ENCODE results near the gene F11R. TPM values are rescaled to one million over a fixed set of nuclear protein-coding genes. Genes with fewer than 3 reads are reported as not detected.

F11R gene
- total and polyA plus RNA-seq, 8 donors: 76.9 to 164 (median 100) TPM

DNA sequence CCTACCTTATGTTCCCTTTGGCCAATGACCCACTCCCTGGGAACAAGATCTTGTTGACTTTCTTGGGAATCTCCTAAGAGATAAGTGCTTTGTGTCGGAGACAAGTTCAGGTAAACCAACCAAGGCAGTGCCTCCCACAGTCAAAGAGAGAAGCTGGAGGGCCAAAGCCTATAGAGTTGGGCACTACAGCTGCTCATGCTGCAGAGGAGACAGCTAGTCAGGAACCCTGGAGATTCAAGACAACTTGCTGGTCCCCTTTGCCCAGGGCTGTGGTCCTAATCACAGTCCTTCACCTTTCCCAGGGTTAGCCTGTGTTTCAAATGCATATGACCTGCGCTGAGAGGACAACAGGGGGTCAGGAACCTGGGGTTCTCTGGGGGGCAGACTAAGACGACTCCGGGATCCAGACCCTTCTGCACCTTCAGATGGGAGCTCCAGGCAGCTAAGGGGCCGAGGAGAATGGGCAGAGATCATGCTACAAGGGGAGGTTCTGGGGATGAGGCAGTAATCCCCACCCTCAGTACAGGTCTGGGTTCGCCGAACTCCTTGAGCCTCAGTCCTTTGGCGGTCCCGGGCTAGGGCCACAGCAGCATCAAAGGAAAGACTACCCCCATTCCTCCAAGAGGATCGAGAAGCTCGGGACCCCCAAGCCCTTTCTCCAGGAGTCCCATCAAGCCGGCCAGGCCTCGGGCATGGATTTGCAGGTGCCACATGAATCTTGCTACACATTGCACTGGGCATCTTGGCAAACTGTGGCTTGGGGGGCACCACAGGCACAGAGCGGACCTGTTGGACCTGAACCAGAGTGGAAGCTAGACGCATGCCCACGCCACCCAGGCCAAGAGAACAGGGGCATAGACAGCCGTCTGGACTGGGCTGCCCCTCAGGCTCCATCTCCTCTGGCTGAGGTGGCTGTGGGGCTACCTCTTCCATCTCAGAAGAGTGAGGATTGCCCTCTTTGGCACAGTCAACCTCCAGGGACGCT, 26.8 kb upstream of the F11R start:
- intact Hi-C loops (cut with DNase I): no loop called here

DNA sequence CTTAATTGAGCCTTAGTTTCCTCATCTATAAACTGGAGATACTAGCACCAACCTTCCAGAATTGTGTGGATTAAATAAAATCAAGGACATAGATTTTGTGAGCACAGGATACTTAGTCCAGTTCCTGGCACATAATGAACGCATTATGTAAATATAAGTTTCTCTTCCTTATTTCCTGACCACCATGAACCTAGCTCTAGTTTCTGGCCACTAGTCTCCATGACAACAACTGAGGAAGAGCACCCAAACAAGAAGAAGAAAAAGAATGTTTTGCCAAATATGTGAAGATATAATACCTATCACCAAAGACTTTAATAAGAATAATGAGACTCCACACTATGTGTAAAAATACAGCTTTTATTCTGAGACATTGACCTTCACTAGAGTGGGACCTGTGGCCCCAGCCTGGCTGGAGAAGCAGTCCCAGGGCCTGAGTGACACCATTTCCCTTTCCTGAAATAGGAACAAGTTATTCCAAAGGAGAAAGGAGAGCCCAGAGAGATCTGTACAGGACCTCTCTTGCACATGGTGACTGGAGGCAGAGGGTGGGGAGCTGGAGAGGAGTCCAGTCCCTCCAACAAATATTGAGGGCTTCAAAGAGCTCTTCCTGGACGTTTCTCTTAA, 25.8 kb upstream of the F11R start:
- no peak for ATAC-seq
- no peaks in the 10 kb centered on the region for H3K27me3 ChIP-seq
- peak overlapping the region; percentile 97 to 99 for H3K27ac ChIP-seq
- peaks cover 12 to 49% of the 10 kb centered on the region in 2 donors for H3K4me1 ChIP-seq
- no peaks in the 10 kb centered on the region for H3K9me3 ChIP-seq
- TF ChIP-seq, protein P1, sequence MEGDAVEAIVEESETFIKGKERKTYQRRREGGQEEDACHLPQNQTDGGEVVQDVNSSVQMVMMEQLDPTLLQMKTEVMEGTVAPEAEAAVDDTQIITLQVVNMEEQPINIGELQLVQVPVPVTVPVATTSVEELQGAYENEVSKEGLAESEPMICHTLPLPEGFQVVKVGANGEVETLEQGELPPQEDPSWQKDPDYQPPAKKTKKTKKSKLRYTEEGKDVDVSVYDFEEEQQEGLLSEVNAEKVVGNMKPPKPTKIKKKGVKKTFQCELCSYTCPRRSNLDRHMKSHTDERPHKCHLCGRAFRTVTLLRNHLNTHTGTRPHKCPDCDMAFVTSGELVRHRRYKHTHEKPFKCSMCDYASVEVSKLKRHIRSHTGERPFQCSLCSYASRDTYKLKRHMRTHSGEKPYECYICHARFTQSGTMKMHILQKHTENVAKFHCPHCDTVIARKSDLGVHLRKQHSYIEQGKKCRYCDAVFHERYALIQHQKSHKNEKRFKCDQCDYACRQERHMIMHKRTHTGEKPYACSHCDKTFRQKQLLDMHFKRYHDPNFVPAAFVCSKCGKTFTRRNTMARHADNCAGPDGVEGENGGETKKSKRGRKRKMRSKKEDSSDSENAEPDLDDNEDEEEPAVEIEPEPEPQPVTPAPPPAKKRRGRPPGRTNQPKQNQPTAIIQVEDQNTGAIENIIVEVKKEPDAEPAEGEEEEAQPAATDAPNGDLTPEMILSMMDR (IDR thresholded peaks at IDR 0.05): no peak
- no peak for DNase-seq
- H3K36me3 ChIP-seq: peaks cover 0 to 55% of the 10 kb centered on the region in 2 donors
- peak overlapping the region in 1 of 2 donors; percentile 99 for H3K4me3 ChIP-seq
- intact Hi-C loops (cut with DNase I): no loop called here

More for the DNA sequence above, 26.8 kb upstream of the F11R start:
- DNase-seq (no peak), ATAC-seq (no peak)
- Histone ChIP-seq H3K4me1 (peaks cover 12 to 44% of the 10 kb centered on the region in 2 donors), H3K27me3 (no peaks in the 10 kb centered on the region), H3K4me3 (no peak overlapping the region), H3K36me3 (peaks cover 0 to 53% of the 10 kb centered on the region in 2 donors), H3K27ac (peak overlapping the region; percentile 97 to 99), H3K9me3 (no peaks in the 10 kb centered on the region)
- TF ChIP-seq, protein P1 (IDR thresholded peaks at IDR 0.05): no peak

DNA sequence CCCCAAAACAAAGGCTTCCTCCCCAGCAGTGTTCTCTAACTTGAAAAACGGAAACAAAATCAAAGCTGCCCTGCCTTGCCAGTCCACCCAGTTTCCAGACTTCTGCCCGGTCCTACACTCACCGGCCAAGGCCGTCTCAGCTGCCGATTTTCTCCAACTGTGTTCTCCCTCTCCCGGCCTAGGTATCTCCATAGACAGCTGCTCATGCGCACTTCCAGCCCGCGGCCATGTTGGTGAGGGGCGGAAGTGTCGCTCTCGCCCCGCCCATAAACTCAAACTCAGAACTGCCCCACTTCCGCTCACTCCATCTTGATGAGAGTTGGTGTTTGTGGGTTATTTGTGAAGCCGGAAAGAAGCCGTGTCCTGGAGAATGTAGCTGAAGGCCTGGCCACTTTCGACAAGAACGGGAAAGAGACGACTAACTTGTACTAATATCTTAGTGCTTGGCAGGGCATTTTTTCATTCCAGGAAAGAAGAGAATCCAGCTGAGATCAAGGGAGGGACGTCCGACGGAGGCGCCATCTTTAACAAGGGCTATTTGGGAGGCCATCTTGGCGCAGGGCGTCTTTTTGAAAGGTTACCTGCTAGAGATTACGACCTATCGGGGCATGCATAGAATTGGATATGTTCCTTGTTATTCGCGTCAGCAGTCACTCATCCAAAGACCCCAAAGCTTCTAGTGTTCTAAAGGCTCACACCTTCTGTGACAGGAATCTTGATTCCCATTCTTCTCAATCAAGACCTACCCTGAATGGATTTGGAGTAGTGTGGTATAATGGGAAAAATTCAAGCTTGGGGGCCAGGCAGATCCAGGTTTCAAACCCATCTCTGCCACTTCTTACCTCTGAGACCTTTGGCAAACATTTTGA, 25.0 kb upstream of the F11R start, which contains the start of gene USF1:
Gene USF1 (minus strand): TSS at position 242 of the 869 bp plus-strand sequence. CDS start 2,702 bp downstream, outside the sequence.
- no peaks in the 10 kb centered on the region for H3K27me3 ChIP-seq
- peak within 1 kb of the TSS; percentile 86 to 99 for H3K4me3 ChIP-seq
- H3K9me3 ChIP-seq: no peaks in the 10 kb centered on the region
- ATAC-seq (peak; percentile 95), DNase-seq (peak; percentile 92 to 99 (median 95))
- TF ChIP-seq, protein P1 (IDR thresholded peaks at IDR 0.05): no peak
- intact Hi-C loops (cut with DNase I): no loop called here
- peaks cover 12 to 49% of the 10 kb centered on the region in 2 donors for H3K4me1 ChIP-seq
- H3K27ac ChIP-seq: peak within 1 kb of the TSS; percentile 97 to 99
- H3K36me3 ChIP-seq: peaks cover 0 to 55% of the 10 kb centered on the region in 2 donors

DNA sequence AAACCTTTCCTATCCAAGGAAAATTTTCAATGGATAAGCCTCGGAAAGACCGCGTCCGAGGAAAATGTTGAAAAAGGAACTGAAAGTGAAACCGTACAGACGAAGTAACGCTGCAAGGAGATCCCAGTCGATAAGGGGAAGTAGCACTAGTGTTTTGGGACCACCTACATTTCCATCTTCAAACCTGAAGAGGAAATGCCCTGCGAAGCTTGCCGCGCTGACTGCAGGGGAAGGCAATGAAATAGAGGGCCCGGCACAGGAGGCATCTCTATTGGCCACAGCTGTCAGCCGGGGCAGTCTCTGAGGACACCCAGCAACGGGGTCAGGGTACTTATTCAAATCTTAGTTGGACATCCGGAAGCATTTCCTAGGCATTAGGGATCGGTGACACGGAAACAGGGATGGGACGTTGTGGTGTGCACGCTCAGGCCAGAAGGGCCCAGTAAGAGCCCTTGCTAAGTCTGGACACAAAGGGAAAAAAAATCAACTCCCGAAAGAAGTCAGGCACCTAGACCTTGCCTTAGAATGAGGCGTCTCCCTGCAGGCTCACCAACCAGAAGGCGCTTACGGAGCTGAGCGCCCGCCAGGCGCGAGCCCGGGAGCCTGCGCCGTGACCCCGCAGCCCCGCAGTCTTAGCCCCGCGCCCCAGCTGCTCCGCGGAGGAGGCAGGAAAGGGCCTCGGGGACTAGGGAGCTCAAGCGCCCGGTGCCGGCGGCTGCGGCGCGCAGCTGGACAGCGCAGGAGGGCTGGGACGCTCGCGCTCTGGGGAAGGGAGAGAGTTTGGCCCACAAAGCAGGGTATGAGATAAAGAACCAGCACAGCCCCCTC, 24.2 kb upstream of the F11R start:
- peaks cover 12 to 49% of the 10 kb centered on the region in 2 donors for H3K4me1 ChIP-seq
- peak overlapping the region; percentile 97 to 99 for H3K27ac ChIP-seq
- TF ChIP-seq, protein P1 (IDR thresholded peaks at IDR 0.05): no peak
- ATAC-seq (peak; percentile 77), DNase-seq (peak; percentile 55 to 88 (median 75))
- H3K4me3 ChIP-seq: peak overlapping the region; percentile 86 to 99
- no peaks in the 10 kb centered on the region for H3K9me3 ChIP-seq
- H3K36me3 ChIP-seq: peaks cover 0 to 55% of the 10 kb centered on the region in 2 donors
- intact Hi-C loops (cut with DNase I): no loop called here
- H3K27me3 ChIP-seq: no peaks in the 10 kb centered on the region

Data from left lung (tissue), 10 donors.